Stimulated activated CD4-positive, alpha-beta T cell treated with anti-CD3 and anti-CD28 coated beads, Interleukin-1b, Interleukin-23, amount 100 ng/mL, for 1 hour (primary cell): ENCODE results near the gene ENTREP1.
"Not testable (repeated sequence)": the region's sequence is repeated elsewhere in the genome, so short reads cannot be mapped to it uniquely, and the experiment has no call there.

Source experiments
- DNase-seq, 2 donors: peaks; one replicate each; pipeline ENCODE4 v3.0.0-alpha.2; 2020; ENCODE audit warnings: low read depth in 2 of 2

The ENTREP1 gene

GRCh38 chr9:69371001-69371400 lies 46.0 kb downstream of the ENTREP1 start:
- DNase-seq: no peak

- no peak for DNase-seq
Observed at GRCh38 chr9:69376651-69377050, 51.6 kb downstream of the ENTREP1 start.

GRCh38 chr9:69377291-69377690 lies 52.3 kb downstream of the ENTREP1 start:
- no peak for DNase-seq

- DNase-seq: no peak
Observed at GRCh38 chr9:69377981-69378380, 53.0 kb downstream of the ENTREP1 start.

GRCh38 chr9:69379270-69379982 lies 54.4 kb downstream of the ENTREP1 start:
- no peak for DNase-seq

GRCh38 chr9:69380301-69380700 lies 55.3 kb downstream of the ENTREP1 start:
- no peak for DNase-seq

- DNase-seq: no peak
Observed at GRCh38 chr9:69380811-69381210, 55.8 kb downstream of the ENTREP1 start.

- no peak for DNase-seq
Observed at GRCh38 chr9:69382135-69382534, 57.1 kb downstream of the ENTREP1 start.

- no peak for DNase-seq
Observed at GRCh38 chr9:69385581-69386033, 60.6 kb downstream of the ENTREP1 start.

GRCh38 chr9:69386651-69387050 lies 61.6 kb downstream of the ENTREP1 start:
- no peak for DNase-seq

GRCh38 chr9:69388596-69388995 lies 63.6 kb downstream of the ENTREP1 start:
- no peak for DNase-seq

GRCh38 chr9:69389437-69389995 lies 64.5 kb downstream of the ENTREP1 start:
- no peak for DNase-seq

- no peak for DNase-seq
Observed at GRCh38 chr9:69391487-69391886, 66.5 kb downstream of the ENTREP1 start.

GRCh38 chr9:69391946-69392345 lies 66.9 kb downstream of the ENTREP1 start:
- DNase-seq: no peak

- DNase-seq: no peak
Observed at GRCh38 chr9:69392826-69393225, 67.8 kb downstream of the ENTREP1 start.

- no peak for DNase-seq
Observed at GRCh38 chr9:69393425-69393824, 68.4 kb downstream of the ENTREP1 start.

- no peak for DNase-seq
Observed at GRCh38 chr9:69395718-69396117, 70.7 kb downstream of the ENTREP1 start.

GRCh38 chr9:69396759-69397158 lies 71.7 kb downstream of the ENTREP1 start:
- no peak for DNase-seq

GRCh38 chr9:69397384-69398214 lies 72.6 kb downstream of the ENTREP1 start:
- DNase-seq: no peak

GRCh38 chr9:69400470-69400869 lies 75.5 kb downstream of the ENTREP1 start:
- DNase-seq: no peak

GRCh38 chr9:69409936-69410335 lies 84.9 kb downstream of the ENTREP1 start:
- not testable (repeated sequence) for DNase-seq

GRCh38 chr9:69411246-69411645 lies 86.2 kb downstream of the ENTREP1 start:
- DNase-seq: no peak
